HG03354 (cell line): ENCODE results near the gene SEL1L3.

Experiments used
- ATAC-seq: cut with Tn5 transposase; IDR thresholded peaks from one replicate; pipeline ENCODE4 v1.9.1; 2021; ENCODE audit warnings: mild to moderate bottlenecking; ENCODE audit not compliant: unreplicated experiment, poor library complexity, severe bottlenecking

Gene SEL1L3

GRCh38 chr4:25760518-25761157 is 102.2 kb downstream of the SEL1L3 start:
- no peak for ATAC-seq

GRCh38 chr4:25760048-25760447 is 102.7 kb downstream of the SEL1L3 start:
- no peak for ATAC-seq

- ATAC-seq = no peak
Observed at GRCh38 chr4:25759101-25759500, 103.7 kb downstream of the SEL1L3 start.

- ATAC-seq = no peak
Observed at GRCh38 chr4:25757452-25757851, 105.3 kb downstream of the SEL1L3 start.

- ATAC-seq = no peak
Observed at GRCh38 chr4:25756503-25756902, 106.3 kb downstream of the SEL1L3 start.

GRCh38 chr4:25755911-25756310 is 106.9 kb downstream of the SEL1L3 start:
- ATAC-seq = no peak

- ATAC-seq = no peak
Observed at GRCh38 chr4:25753239-25753638, 109.5 kb downstream of the SEL1L3 start.

GRCh38 chr4:25750874-25751273 is 111.9 kb downstream of the SEL1L3 start:
- no peak for ATAC-seq

- no peak for ATAC-seq
Observed at GRCh38 chr4:25749150-25749794, 113.5 kb downstream of the SEL1L3 start.

GRCh38 chr4:25743971-25744370 is 118.8 kb downstream of the SEL1L3 start:
- ATAC-seq = no peak

GRCh38 chr4:25729564-25729963 is 133.2 kb downstream of the SEL1L3 start:
- no peak for ATAC-seq

- no peak for ATAC-seq
Observed at GRCh38 chr4:25728886-25729285, 133.9 kb downstream of the SEL1L3 start.

- ATAC-seq = no peak
Observed at GRCh38 chr4:25727711-25728493, 134.9 kb downstream of the SEL1L3 start.

- no peak for ATAC-seq
Observed at GRCh38 chr4:25725870-25726269, 136.9 kb downstream of the SEL1L3 start.

- no peak for ATAC-seq
Observed at GRCh38 chr4:25723409-25723808, 139.4 kb downstream of the SEL1L3 start.

GRCh38 chr4:25722964-25723363 is 139.8 kb downstream of the SEL1L3 start:
- no peak for ATAC-seq

GRCh38 chr4:25713812-25714211 is 149.0 kb downstream of the SEL1L3 start:
- no peak for ATAC-seq

GRCh38 chr4:25712611-25713010 is 150.2 kb downstream of the SEL1L3 start:
- ATAC-seq = no peak

GRCh38 chr4:25710637-25711036 is 152.2 kb downstream of the SEL1L3 start:
- ATAC-seq = no peak

- ATAC-seq = no peak
Observed at GRCh38 chr4:25704516-25704915, 158.3 kb downstream of the SEL1L3 start.
